Hematopoietic multipotent progenitor cell treated with erythropoietin and hydrocortisone succinate and interleukin-3 and kit ligand, for 6 days (in vitro differentiated cells): ENCODE data around the gene RIPOR1.
"Not testable (repeated sequence)": the region's sequence is repeated elsewhere in the genome, so short reads cannot be mapped to it uniquely, and the experiment has no call there.

Experiments used
- DNase-seq: peaks from one replicate; pipeline ENCODE4 v3.0.0-alpha.2; 2015

RIPOR1 gene

DNA sequence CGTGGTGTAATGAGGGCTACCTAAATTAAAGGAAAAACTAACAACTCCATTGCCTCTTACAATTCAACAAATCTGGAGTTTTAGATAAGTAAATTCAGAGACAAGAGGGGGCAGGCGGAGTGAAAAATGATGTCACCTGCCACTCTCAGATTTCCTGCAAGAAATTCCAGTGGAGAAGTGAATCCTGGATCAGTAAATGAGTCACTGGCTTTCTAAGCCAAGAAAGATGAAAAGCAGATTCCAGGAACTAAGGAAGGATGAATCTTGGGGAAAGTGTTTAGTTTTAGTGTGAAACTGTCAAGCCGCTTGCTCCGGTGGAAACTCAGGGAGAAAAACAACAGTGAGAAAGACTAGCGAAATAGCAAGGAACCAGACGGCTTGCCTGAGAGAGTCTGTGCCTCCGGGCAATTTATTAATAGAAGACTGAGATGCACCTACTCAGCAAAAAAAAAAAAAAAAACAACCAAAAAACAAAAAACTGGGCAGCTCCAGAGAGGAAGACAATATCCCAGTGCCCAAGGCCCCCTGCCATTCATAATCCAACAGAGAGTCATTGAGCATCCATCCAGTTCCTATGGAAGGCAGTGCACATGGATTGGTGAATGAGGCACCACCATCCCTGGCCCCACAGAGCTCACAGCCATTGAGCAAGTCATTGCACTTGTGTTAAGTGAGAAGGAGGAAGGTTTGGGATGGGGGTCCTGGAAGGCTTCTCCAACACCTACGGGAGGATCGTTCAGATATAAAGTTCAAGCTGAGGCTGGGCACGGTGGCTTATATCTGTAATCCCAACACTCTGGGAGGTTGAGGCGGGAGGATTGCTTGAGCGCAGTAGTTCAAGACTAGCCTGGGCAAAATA is 12.1 kb upstream of the RIPOR1 start:
- no peak for DNase-seq

- no peak for DNase-seq
Measured at GRCh38 chr16:67517155-67517445, 11.5 kb upstream of the RIPOR1 start.

DNA sequence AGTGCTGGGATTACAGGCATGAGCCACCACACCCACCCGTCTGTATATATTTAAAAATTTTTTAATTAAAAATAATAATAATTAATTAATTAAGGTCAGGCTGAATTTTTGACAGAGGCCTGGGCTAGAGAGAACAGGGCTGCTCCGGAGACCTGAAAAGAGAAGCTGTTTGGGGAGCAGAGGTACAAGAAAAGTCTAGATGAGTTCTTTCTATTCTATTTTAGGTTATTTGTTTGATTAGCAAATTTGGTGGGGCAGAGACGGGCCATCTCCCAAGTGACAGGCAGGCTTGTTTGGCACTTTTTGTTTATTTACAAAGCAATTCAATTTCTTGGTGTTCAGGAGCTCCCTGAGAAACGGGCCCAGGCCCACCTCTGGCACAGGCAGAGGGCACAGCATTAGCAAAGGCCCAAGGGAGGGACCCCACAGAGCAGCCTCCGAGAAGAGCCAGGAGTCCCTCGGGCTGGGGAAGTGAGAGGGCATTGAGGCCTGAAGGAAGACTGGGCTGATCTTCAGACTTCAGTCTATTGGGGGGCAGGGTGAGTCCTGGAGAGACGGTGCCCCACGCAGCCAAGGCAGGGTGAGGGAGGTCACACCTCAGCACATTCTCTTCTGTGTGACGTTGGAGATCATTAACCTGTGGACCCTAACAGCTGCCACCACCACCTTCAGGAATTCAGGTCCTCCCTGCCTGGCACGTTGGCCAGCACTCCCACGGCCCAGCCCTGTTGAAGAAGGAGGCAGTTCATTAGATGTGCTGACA is 10.8 kb upstream of the RIPOR1 start:
- DNase-seq = no peak

GRCh38 chr16:67518676-67519075 is 10.0 kb upstream of the RIPOR1 start:
- no peak for DNase-seq

DNA sequence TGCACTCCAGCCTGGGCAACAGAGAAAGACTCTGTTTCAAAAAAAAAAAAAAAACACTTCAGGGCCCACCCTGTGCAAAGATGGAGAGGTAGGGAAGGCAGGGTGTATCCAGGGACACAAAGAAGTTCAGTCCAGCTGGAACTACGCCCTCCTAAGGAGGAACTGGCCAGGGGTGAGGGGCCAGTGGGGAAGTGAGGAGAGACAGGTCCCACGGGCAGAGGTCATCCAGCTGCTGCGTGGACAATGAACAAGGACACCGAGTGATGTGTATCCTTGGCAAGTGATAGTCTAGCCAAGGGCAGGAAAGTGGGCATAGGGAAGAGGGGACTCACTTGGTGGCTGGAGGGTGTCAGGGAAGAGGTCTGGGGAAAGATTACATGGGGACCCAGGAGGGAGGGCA is 9.4 kb upstream of the RIPOR1 start:
- no peak for DNase-seq

- DNase-seq = peak; percentile 98
Measured at GRCh38 chr16:67521095-67521804, 7.4 kb upstream of the RIPOR1 start.

DNA sequence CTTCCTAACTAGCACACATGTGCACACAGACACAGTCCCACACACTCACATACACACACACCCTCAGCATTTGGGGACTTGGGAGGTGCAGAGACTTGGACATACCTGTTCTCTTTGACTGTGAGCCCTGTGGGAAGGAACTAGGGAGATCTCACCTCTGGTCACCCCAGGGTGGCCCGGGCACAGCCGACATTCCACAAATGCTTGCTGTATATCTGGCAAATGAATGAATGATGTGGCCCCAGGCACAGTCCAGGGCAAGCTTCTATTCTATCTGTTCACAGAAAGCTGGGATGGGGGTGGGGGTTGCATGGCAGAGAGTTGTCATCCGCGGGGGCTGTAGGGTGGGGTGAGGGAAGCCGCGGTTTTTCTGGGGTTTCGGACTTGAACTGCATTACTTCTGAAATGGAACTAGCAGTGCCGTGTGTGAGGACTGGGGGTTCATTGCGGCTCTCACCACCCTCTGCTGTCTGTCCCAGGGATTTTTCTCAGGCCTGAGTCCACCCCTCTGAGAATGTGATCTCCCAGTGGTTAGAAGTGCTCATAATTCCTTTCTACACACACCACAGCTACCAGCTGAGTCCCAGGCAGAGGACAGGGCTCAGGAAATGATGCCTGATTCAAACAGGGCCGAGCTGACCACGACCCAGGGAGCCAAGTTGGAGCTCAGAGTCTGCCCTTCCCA is 3.3 kb upstream of the RIPOR1 start:
- peak; percentile 59 for DNase-seq

DNA sequence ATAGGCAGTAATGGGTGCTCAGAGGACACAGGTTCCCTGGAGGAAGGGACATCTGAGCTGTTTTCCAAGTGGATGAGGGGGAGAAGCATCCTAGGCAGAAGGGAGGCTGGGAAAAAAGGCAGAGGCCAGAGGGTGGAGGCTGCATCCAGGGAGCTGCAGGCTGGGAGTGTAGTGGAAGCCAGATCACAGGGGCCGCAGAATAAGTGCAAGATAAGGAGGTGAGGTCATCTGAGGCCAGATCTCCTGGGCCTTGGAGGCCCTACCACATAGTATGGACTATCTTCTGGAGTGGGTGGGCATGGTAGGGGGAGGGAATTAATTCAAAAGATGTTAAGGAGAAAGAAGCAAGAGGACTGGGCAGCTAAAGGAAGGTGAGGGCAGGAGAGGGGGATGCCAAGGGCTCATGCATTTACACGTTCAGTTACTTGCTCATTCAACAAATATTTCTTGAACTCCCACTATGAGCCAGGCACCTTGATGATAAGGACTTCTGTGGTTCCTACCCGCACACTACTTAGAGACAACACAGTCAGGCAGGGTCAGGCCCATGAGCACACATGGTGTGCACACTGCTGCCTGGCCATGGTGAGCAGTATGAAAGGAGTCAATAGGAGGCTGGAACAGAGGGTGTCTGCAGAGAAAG is 2.4 kb upstream of the RIPOR1 start:
- peak; percentile 90 for DNase-seq

DNA sequence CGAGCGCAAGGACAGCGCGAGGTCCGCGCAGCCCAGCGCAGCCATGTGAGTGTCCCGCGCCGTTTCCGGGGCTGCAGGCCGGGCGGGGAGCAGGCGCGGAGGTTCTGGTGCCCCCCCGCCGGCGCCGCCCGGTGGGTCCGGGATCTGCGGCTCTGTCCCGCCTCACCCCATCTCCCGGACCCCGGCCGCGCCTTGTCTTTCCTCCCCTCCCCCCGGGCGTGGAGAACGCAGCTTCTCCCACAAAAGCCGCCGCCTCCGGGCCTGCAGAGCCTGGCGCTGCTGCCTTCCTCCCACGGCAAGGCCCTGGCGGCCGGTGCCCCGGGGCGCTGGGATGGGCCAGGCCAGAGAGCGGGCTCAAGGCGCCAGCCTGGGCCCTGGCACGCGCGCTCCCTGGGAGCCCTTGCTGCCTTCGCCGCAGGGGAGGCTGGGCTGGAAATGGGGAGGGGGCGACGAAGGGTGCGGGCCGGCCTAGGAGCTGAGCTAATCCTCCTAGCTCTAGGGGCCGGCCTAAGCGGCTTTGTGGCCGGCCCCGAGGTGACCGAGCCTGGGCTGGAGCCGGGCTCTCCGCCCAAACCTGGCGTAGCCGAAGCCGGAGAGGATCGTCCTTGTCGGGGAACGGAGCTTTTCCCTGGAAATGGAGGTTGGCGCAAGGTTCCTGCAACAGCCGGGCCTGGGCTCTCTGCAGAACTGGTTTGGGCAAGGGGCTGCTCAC is 397 bp downstream of the RIPOR1 start:
- DNase-seq = peak; percentile 46

GRCh38 chr16:67529582-67530012 is 968 bp downstream of the RIPOR1 start:
- DNase-seq = peak; percentile 45

DNA sequence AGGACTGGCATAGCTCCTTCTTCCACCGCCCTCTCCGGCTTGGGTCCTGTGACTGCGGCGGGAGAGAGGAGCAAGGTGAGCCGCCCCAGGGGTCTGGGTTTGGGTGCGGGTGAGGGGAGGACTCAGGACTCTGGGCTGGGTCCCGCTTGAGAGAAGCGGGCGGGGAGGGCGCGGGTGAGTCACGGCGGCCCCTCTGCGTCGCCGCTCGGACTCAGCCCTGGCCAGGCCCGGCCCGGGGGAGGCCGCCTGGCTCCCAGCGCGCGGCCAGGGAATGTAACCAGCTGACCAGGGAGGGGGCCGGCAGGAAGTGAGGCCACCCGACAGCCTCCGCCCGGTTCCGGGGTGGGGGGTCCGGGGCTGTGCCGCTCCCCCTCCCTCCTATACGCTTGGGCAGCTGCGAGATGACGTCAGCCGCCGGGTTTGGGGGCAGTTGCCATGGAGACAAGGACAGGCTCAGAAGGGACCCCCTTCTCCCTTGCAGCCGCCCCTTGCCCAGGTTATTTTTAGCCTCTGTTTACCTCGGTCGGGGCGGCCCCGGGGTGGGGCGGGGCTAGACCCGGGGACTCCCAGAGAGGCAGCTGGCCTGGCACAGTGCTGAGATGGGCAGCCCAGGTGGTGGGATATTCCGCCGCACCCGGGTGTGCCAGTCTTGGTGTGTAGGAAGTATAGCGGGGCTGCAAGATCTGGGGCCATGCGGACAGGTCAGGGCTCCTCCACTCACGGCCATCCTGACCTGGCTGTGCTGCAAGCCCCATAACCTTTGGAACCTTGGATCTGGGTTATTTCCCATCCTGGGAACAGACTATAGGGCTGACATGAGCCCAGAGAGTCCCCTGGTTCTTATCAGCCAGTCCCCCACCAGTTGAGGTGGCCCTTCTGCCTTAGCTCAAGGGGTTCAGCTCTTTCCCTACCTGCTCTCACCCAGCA is 1.6 kb downstream of the RIPOR1 start:
- DNase-seq = peak; percentile 32

- peak; percentile 57 for DNase-seq
Measured at GRCh38 chr16:67531247-67531646, 2.6 kb downstream of the RIPOR1 start.

DNA sequence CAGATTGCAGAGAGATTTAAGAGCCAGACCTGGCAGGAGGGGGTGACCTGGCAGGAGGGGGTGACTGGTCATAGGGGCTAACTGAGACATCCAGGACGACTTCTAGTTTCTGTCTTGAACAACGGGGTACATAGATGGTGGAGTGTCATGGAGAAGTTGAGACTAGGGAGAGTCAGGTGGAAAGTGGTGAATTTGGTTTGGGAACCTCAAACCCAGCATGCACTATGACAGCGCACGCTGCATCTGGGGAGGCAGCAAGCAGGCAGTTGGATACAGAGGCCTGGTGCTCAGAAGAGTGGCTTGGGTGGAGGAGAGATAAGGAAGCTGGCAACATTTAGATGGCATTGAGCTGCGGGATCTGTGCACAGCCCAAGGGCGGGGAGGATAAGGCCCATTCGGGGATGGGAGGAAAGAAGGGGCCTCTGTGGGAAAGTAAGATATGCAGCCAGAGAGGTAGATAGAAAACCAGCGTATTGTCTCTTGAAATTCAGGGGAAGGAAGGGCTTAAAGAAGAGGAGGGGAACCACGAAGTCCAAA is 4.5 kb downstream of the RIPOR1 start:
- peak; percentile 97 for DNase-seq

GRCh38 chr16:67533987-67534386 is 5.4 kb downstream of the RIPOR1 start:
- not testable (repeated sequence) for DNase-seq

- DNase-seq = peak; percentile 53
Measured at GRCh38 chr16:67534431-67534830, 5.8 kb downstream of the RIPOR1 start.

- DNase-seq = peak; percentile 7
Measured at GRCh38 chr16:67535201-67535600, 6.6 kb downstream of the RIPOR1 start.

DNA sequence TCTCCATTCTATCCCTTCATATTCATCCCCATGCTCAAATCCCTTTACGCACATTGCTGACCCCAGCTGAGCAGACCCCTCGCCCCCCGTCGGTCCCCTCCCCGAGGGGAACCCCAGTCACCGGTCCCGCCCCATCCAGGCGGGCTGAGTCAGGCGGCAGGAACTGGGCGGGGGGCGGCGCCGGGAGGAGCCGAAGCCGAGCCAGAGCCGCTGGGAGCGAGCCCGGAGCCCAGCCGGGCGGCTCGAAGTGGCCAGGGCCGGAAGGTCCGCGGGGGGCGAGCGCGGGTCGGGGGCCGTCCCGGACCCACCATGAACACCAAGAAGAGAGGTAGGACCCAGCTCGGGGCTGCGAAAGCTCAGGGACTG is 8.6 kb downstream of the RIPOR1 start:
- DNase-seq = peak; percentile 50

DNA sequence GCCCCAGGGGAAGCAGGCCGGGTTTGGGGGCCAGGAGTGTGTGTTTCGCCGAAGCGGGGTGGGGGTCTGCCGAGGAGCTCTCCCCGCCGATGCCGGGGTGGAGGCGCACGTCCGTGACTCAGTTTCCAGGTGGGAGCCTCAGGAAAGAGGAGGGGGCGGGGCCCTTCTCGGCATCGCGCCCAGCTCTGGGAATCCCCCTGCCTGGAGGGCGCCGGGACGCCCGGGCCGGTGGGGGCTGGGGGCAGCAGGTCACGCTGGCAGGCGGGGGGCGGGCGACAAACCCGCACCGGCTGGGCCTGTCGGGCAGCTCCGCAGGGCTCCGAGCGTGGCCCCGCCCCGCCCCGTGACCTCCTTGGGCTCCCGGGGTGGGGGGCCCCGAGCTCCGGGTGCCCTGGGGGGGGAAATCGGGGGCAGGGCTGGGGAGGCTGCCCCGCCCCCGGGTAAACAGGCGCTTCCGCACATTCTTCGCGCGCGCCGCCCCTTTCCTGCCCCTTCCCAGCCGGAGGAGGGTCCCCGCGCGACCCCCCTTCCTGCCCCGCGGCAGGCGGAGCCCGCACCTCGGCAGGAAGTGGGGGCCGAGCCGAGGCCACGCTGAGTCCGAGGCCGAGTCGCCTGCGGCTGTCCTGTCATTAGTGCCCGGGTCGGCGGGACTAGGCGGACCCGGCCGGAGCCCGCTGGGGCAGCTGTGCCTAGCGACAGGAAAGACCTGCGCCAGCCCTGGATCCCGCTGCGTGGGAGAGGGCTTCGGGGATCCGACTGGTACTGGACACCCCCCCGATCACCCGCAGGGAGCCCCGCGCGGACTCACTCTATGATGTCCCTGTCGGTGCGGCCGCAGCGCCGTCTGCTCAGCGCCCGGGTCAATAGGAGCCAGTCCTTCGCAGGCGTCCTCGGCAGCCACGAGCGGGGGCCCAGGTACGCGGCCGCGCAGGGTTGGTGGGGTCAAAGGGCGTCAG is 9.3 kb downstream of the RIPOR1 start:
- DNase-seq = peak; percentile 66

DNA sequence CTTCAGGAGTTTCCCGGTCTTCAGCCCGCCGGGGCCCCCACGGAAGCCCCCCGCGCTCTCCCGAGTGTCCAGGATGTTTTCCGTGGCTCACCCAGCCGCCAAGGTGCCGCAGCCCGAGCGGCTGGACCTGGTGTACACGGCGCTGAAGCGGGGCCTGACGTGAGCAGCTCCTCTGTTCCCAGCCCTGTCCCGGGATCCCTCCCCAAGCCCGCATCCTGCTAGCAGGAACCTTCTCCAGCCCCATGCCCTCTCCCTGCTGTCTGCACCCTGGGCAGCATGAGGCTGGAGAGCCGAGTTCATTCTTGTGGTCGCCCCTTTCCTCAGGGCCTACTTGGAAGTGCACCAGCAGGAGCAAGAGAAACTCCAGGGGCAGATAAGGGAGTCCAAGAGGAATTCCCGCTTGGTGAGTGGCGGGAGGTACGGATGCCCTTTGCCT is 10.1 kb downstream of the RIPOR1 start:
- DNase-seq = peak; percentile 4
